ENCODE results near the gene HOXC9. TPM values are rescaled to one million over a fixed set of nuclear protein-coding genes. Genes with fewer than 3 reads are reported as not detected.
A peak's percentile ranks its signal among the peaks of the same experiment; 100 is the strongest.

The HOXC9 gene
- total and polyA plus RNA-seq, 2 of the 4 experiments (the other 2 are of a cell fraction), result 0.26 TPM; not detected in 1

DNA sequence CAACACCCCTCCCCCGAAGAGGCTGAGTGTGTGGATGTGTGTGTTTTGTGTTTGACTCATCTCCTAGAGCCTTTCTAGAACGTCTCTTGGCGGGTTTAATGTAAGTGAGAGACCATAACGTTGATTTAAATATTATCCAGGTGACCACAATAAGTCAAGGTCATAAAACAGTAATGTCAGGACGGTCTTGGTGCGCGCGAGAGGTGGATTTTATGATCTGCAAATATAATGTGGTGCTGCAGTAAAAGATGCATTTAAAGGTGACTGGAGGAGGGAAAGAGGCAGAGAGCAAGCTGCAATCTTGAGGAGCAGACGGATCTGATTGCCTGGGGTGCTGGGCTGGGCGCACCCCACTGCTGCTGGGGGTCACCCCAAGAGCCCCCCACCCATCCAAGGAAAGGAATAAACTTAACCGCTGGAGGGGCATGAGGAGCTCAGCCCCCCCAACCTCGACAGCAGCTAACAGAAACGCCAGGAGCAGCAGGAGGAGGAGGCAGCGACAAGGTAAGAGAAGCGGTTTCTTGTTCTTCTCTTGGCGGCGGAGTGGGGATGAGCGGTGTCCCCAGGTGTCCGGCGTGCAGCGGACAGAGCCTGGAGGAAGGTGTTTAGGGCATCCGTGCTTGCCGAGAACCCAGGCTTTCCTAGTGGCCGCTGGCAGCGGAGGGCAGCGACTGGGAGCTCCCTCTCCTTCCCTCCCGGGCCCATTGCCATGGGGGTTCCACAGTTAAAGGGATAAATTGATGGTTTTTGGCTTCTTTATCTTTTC, 9.5 kb upstream of the HOXC9 start:
- H4K5ac ChIP-seq (ENCODE audit: low read depth, low read length), result no peak overlapping the region
- intact Hi-C loops (cut with micrococcal nuclease), result no loop called here
- no peak for TF ChIP-seq RCOR1 (IDR thresholded peaks at IDR 0.05; ENCODE audit: insufficient replicate concordance, low read length)
- TF ChIP-seq, protein P1, sequence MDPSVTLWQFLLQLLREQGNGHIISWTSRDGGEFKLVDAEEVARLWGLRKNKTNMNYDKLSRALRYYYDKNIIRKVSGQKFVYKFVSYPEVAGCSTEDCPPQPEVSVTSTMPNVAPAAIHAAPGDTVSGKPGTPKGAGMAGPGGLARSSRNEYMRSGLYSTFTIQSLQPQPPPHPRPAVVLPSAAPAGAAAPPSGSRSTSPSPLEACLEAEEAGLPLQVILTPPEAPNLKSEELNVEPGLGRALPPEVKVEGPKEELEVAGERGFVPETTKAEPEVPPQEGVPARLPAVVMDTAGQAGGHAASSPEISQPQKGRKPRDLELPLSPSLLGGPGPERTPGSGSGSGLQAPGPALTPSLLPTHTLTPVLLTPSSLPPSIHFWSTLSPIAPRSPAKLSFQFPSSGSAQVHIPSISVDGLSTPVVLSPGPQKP (IDR thresholded peaks at IDR 0.05; ENCODE audit: borderline replicate concordance, low read depth, low read length), result no peak
- no peak overlapping the region for H4K8ac ChIP-seq (ENCODE audit: low read depth in 2 of 2, low read length in 2 of 2)
- no peak overlapping the region for H3K9ac ChIP-seq (ENCODE audit: low read depth, low read length)
- H3K9me3 ChIP-seq (ENCODE audit: control insufficient read depth, insufficient read depth, low read length), result peaks cover 15% of the 10 kb centered on the region
- H3K14ac ChIP-seq (replicated peaks; ENCODE audit: low read depth, low read length), result no peak overlapping the region
- H3K36me3 ChIP-seq (ENCODE audit: control insufficient read depth, insufficient read depth, low read length), result no peaks in the 10 kb centered on the region
- CTCF ChIA-PET, result interaction anchor here (2.3 kb wide), 1 partner anchor 211 kb away, joined by 8 read pairs; no protein-coding TSS in a partner anchor
- peak overlapping the region; percentile 37 for H2AFZ ChIP-seq (replicated peaks; ENCODE audit: low read length, poor library complexity)
- peaks cover 98% of the 10 kb centered on the region for H3K27me3 ChIP-seq (ENCODE audit: control insufficient read depth, insufficient read depth, low read length)
- BruUV-seq (replicated peaks), result no TSS peak
- no peaks in the 10 kb centered on the region for H3K79me1 ChIP-seq (ENCODE audit: low read depth in 1 of 2, low read length in 2 of 2)
- no peak overlapping the region for H2AK5ac ChIP-seq (ENCODE audit: low read depth, low read length)
- no peak overlapping the region for H2BK5ac ChIP-seq (ENCODE audit: low read depth, low read length, poor library complexity, severe bottlenecking)
- H3K18ac ChIP-seq (ENCODE audit: low read depth, low read length), result no peak overlapping the region
- no peak overlapping the region for H3K23ac ChIP-seq (ENCODE audit: low read depth, low read length)
- H3K4me2 ChIP-seq (ENCODE audit: low read depth, low read length), result no peak overlapping the region
- H2BK20ac ChIP-seq (ENCODE audit: low read depth, low read length), result no peak overlapping the region
- no peaks in the 10 kb centered on the region for H3K9me1 ChIP-seq (ENCODE audit: insufficient read depth, low read length)
- no peak overlapping the region for H2BK15ac ChIP-seq (ENCODE audit: low read depth, low read length)
- ATAC-seq (ENCODE audit: low read depth), result no peak
- H3K4me3 ChIP-seq (ENCODE audit: insufficient read depth, low read depth, low read length), result no peak overlapping the region
- WGBS, 2 experiments (ENCODE audit: extremely low coverage in 2 of 2, insufficient read length in 1 of 2), result 5% methylated on average over 4 of the region's 27 CpGs; no CpG with 5 or more reads in 1 of the 2 experiments
- H3K4me1 ChIP-seq (ENCODE audit: control insufficient read depth, insufficient read depth, low read length), result peaks cover 3% of the 10 kb centered on the region; the same call in 1 of the 2 replicates
- H4K91ac ChIP-seq (ENCODE audit: insufficient read depth, low read depth, low read length), result no peak overlapping the region
- POLR2A ChIA-PET (ENCODE audit: unreplicated experiment), result no interaction called here
- in situ Hi-C loops (cut with MboI; ENCODE audit: low sequenced_read_pairs), result loop anchor here (10.0 kb wide), 2 partner anchors 226 to 384 kb away; no protein-coding TSS in a partner anchor
- H3K56ac ChIP-seq (ENCODE audit: extremely low read depth, insufficient read depth, low read length), result no peak overlapping the region
- H3K27ac ChIP-seq (ENCODE audit: insufficient read depth, low read length), result no peak overlapping the region
- no peak for DNase-seq
- H2BK120ac ChIP-seq (ENCODE audit: low read depth, low read length), result no peak overlapping the region
- H2AK9ac ChIP-seq (replicated peaks; ENCODE audit: low read depth, low read length, poor library complexity), result no peak overlapping the region
- no peak overlapping the region for H3K4ac ChIP-seq (ENCODE audit: low read depth, low read length)
- dilution Hi-C loops (cut with HindIII; ENCODE audit: low sequenced_read_pairs, unreplicated experiment), result no loop called here
- no peaks in the 10 kb centered on the region; the same call in 1 of the 2 replicates for H4K20me1 ChIP-seq (ENCODE audit: insufficient read depth, low read length)
